ENCODE results near the gene MCM5.

- TF ChIP-seq, protein P1, sequence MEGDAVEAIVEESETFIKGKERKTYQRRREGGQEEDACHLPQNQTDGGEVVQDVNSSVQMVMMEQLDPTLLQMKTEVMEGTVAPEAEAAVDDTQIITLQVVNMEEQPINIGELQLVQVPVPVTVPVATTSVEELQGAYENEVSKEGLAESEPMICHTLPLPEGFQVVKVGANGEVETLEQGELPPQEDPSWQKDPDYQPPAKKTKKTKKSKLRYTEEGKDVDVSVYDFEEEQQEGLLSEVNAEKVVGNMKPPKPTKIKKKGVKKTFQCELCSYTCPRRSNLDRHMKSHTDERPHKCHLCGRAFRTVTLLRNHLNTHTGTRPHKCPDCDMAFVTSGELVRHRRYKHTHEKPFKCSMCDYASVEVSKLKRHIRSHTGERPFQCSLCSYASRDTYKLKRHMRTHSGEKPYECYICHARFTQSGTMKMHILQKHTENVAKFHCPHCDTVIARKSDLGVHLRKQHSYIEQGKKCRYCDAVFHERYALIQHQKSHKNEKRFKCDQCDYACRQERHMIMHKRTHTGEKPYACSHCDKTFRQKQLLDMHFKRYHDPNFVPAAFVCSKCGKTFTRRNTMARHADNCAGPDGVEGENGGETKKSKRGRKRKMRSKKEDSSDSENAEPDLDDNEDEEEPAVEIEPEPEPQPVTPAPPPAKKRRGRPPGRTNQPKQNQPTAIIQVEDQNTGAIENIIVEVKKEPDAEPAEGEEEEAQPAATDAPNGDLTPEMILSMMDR (IDR thresholded peaks at IDR 0.05; ENCODE audit: low read depth, low read length, missing input control): peak; percentile 21
- TF ChIP-seq, protein P2, sequence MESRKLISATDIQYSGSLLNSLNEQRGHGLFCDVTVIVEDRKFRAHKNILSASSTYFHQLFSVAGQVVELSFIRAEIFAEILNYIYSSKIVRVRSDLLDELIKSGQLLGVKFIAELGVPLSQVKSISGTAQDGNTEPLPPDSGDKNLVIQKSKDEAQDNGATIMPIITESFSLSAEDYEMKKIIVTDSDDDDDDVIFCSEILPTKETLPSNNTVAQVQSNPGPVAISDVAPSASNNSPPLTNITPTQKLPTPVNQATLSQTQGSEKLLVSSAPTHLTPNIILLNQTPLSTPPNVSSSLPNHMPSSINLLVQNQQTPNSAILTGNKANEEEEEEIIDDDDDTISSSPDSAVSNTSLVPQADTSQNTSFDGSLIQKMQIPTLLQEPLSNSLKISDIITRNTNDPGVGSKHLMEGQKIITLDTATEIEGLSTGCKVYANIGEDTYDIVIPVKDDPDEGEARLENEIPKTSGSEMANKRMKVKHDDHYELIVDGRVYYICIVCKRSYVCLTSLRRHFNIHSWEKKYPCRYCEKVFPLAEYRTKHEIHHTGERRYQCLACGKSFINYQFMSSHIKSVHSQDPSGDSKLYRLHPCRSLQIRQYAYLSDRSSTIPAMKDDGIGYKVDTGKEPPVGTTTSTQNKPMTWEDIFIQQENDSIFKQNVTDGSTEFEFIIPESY (IDR thresholded peaks at IDR 0.05): no peak
- TF ChIP-seq HNF4G (IDR thresholded peaks at IDR 0.05): no peak
- TF ChIP-seq EGR1 (IDR thresholded peaks at IDR 0.05; ENCODE audit: low read depth in 2 of 2): no peak
- TF ChIP-seq, protein P3, sequence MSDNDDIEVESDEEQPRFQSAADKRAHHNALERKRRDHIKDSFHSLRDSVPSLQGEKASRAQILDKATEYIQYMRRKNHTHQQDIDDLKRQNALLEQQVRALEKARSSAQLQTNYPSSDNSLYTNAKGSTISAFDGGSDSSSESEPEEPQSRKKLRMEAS (IDR thresholded peaks at IDR 0.05): no peak
- no peak for TF ChIP-seq RXRA (IDR thresholded peaks at IDR 0.05)
- TF ChIP-seq JUND (IDR thresholded peaks at IDR 0.05): no peak
- TF ChIP-seq, protein P4, sequence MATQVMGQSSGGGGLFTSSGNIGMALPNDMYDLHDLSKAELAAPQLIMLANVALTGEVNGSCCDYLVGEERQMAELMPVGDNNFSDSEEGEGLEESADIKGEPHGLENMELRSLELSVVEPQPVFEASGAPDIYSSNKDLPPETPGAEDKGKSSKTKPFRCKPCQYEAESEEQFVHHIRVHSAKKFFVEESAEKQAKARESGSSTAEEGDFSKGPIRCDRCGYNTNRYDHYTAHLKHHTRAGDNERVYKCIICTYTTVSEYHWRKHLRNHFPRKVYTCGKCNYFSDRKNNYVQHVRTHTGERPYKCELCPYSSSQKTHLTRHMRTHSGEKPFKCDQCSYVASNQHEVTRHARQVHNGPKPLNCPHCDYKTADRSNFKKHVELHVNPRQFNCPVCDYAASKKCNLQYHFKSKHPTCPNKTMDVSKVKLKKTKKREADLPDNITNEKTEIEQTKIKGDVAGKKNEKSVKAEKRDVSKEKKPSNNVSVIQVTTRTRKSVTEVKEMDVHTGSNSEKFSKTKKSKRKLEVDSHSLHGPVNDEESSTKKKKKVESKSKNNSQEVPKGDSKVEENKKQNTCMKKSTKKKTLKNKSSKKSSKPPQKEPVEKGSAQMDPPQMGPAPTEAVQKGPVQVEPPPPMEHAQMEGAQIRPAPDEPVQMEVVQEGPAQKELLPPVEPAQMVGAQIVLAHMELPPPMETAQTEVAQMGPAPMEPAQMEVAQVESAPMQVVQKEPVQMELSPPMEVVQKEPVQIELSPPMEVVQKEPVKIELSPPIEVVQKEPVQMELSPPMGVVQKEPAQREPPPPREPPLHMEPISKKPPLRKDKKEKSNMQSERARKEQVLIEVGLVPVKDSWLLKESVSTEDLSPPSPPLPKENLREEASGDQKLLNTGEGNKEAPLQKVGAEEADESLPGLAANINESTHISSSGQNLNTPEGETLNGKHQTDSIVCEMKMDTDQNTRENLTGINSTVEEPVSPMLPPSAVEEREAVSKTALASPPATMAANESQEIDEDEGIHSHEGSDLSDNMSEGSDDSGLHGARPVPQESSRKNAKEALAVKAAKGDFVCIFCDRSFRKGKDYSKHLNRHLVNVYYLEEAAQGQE (IDR thresholded peaks at IDR 0.05): no peak
- no peak for TF ChIP-seq TAF1 (conservative IDR thresholded peaks at IDR 0.05)
- no peak for TF ChIP-seq SP1 (IDR thresholded peaks at IDR 0.05)
- TF ChIP-seq HNF4A (conservative IDR thresholded peaks at IDR 0.05): no peak
These were observed 54.6 kb downstream of the MCM5 start for GRCh38 chr22:35454416-35455054.

Measured in liver (tissue), 3 donors.